Neural cell (in vitro differentiated cells): ENCODE results near the gene PTPRN2. TPM values are rescaled to one million over a fixed set of nuclear protein-coding genes. Genes with fewer than 3 reads are reported as not detected.

Source experiments
- H2AFZ ChIP-seq: fragments of 200-600, 300-800 bp; sonication (generic), shearing (Covaris generic); 2 replicates; pipeline ENCODE4 v1.6.0; 2014; ENCODE audit warnings: low read depth, mild to moderate bottlenecking, antibody characterized with exemption, low read length, moderate library complexity
- H3F3A ChIP-seq: fragments of 200-600 bp; shearing (Covaris generic); 2 replicates; pipeline ENCODE4 v1.6.1; 2016; ENCODE audit warnings: mild to moderate bottlenecking, moderate library complexity, mixed read lengths, antibody characterized with exemption, low read length; ENCODE audit not compliant: insufficient read depth, poor library complexity, severe bottlenecking
- H3K27ac ChIP-seq: fragments of 200-600, 300-800 bp; sonication (generic), shearing (Covaris generic); 2 replicates; pipeline ENCODE4 v1.5.1; 2014; ENCODE audit warnings: mild to moderate bottlenecking, low read length, moderate library complexity
- H3K27me3 ChIP-seq: fragments of 300-800, 200-600 bp; sonication (generic), shearing (Covaris generic); 2 replicates; pipeline ENCODE4 v1.6.0; 2014; ENCODE audit warnings: mild to moderate bottlenecking, low read depth, low read length, moderate library complexity; ENCODE audit not compliant: insufficient read depth
- H3K36me3 ChIP-seq: fragments of 300-800, 200-600 bp; sonication (generic), shearing (Covaris generic); 2 replicates; pipeline ENCODE4 v1.5.1; 2014; ENCODE audit warnings: mild to moderate bottlenecking, antibody characterized with exemption, low read length, moderate library complexity; ENCODE audit not compliant: insufficient read depth
- H3K4me2 ChIP-seq: fragments of 300-800, 200-600 bp; sonication (generic), shearing (Covaris generic); 2 replicates; pipeline ENCODE4 v1.6.0; 2014; ENCODE audit warnings: mild to moderate bottlenecking, low read length
- H3K4me3 ChIP-seq: fragments of 300-800, 200-600 bp; sonication (generic), shearing (Covaris generic); 2 replicates; pipeline ENCODE4 v1.5.1; 2014; ENCODE audit warnings: mild to moderate bottlenecking, low read length, moderate library complexity
- H3K79me2 ChIP-seq: fragments of 200-600 bp; shearing (Covaris generic); replicated peaks from 2 replicates; pipeline ENCODE4 v1.6.0; 2014; ENCODE audit warnings: mild to moderate bottlenecking, low read length, moderate library complexity; ENCODE audit not compliant: insufficient read depth
- H3K9ac ChIP-seq: fragments of 300-800, 200-600 bp; sonication (generic), shearing (Covaris generic); 2 replicates; pipeline ENCODE4 v1.6.1; 2016; ENCODE audit warnings: mild to moderate bottlenecking, low read length, mixed read lengths
- H3K9me2 ChIP-seq: fragments of 200-600 bp; shearing (Covaris generic); 2 replicates; pipeline ENCODE4 v1.6.1; 2016; ENCODE audit warnings: mild to moderate bottlenecking, low read length, mixed read lengths; ENCODE audit not compliant: insufficient read depth
- H3K9me3 ChIP-seq: fragments of 200-600, 300-800 bp; sonication (generic), shearing (Covaris generic); 2 replicates; pipeline ENCODE4 v1.6.1; 2016; ENCODE audit warnings: mild to moderate bottlenecking, mixed run types, low read length, moderate library complexity, mixed read lengths
- H4K20me1 ChIP-seq: fragments of 200-600 bp; shearing (Covaris generic); 2 replicates; pipeline ENCODE4 v1.6.1; 2016; ENCODE audit warnings: mild to moderate bottlenecking, mixed run types; ENCODE audit not compliant: insufficient read depth
- EP300 ChIP-seq: fragments of 450-650 bp; conservative IDR thresholded peaks from 2 replicates; pipeline ENCODE4 v1.6.1; 2014; ENCODE audit warnings: antibody characterized with exemption, mild to moderate bottlenecking, moderate library complexity; ENCODE audit not compliant: poor library complexity, severe bottlenecking
- EZH2 ChIP-seq: fragments of 200-600, 300-800 bp; shearing (Covaris generic), sonication (generic); IDR thresholded peaks from 2 replicates; pipeline ENCODE4 v1.6.1; 2014; ENCODE audit warnings: antibody characterized with exemption, low read length, borderline replicate concordance, mild to moderate bottlenecking; ENCODE audit not compliant: insufficient read depth, poor library complexity, severe bottlenecking
- MXI1 ChIP-seq: fragments of 450-650 bp; conservative IDR thresholded peaks from 2 replicates; pipeline ENCODE4 v1.6.1; 2014; ENCODE audit warnings: antibody characterized with exemption, mild to moderate bottlenecking; ENCODE audit not compliant: poor library complexity, severe bottlenecking
- POLR2AphosphoS5 ChIP-seq: IDR thresholded peaks from 2 replicates; pipeline ENCODE4 v1.6.1; 2012
- RAD21 ChIP-seq: fragments of 450-650 bp; conservative IDR thresholded peaks from 2 replicates; pipeline ENCODE4 v1.6.1; 2014; ENCODE audit warnings: antibody characterized with exemption, mild to moderate bottlenecking, moderate library complexity
- REST ChIP-seq: IDR thresholded peaks from 2 replicates; pipeline ENCODE4 v1.6.1; 2012; ENCODE audit warnings: borderline replicate concordance
- SMC3 ChIP-seq: fragments of 450-650 bp; conservative IDR thresholded peaks from 2 replicates; pipeline ENCODE4 v1.6.1; 2014; ENCODE audit warnings: antibody characterized with exemption, mild to moderate bottlenecking, moderate library complexity; ENCODE audit not compliant: poor library complexity
- TAF1 ChIP-seq: IDR thresholded peaks from 2 replicates; pipeline ENCODE4 v1.6.1; 2012; ENCODE audit warnings: low read depth
- polyA plus RNA-seq: library from polyadenylated mRNA; depleted of rRNA; stranded (reverse); fragments of >200 nt; gene quantifications from 2 replicates; pipeline ENCODE4 v1.2.3, GENCODE V29; 2014
- TF ChIP-seq, protein P1 (sequence below): fragments of 450-650 bp; IDR thresholded peaks from 2 replicates; pipeline ENCODE4 v1.5.1; 2014; ENCODE audit warnings: antibody characterized with exemption, mild to moderate bottlenecking, moderate library complexity; ENCODE audit not compliant: poor library complexity, severe bottlenecking

PTPRN2 gene
- polyA plus RNA-seq, 1 donor from 2014 or later: 31.0 TPM

DNA sequence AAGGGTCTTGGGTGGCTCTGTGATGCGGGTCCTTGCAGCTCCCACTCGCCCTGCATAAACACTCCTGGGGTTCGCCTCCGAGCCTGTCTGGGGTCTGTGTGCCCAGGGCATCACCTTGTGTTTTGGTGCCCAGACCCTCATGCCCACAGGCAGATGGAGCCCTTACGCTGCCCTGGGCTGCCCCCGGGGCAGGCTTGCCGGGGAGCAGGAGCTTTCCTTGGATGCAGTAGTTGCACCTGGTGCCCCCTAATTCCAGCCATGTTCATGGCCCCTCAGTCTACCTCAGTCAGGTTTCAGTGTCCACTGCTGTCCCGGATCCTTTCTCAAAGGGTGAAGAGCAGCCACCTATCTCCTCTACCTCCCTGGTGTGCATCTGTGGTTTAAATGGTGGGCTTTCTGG is 396.0 kb downstream of the PTPRN2 start:
- H3K27ac ChIP-seq: no peak overlapping the region
- H3K79me2 ChIP-seq: no peaks in the 10 kb centered on the region
- H3K4me2 ChIP-seq: no peak overlapping the region
- H3K9me2 ChIP-seq: no peaks in the 10 kb centered on the region
- H3F3A ChIP-seq: no peaks in the 10 kb centered on the region
- H4K20me1 ChIP-seq: no peaks in the 10 kb centered on the region
- H2AFZ ChIP-seq: no peak overlapping the region
- H3K4me3 ChIP-seq: no peak overlapping the region
- TF ChIP-seq SMC3: no peak
- no peak for TF ChIP-seq RAD21
- no peak for TF ChIP-seq MXI1
- TF ChIP-seq TAF1: no peak
- no peak for TF ChIP-seq POLR2AphosphoS5
- no peak for TF ChIP-seq REST
- TF ChIP-seq EP300: no peak
- TF ChIP-seq EZH2: no peak
- TF ChIP-seq, protein P1, sequence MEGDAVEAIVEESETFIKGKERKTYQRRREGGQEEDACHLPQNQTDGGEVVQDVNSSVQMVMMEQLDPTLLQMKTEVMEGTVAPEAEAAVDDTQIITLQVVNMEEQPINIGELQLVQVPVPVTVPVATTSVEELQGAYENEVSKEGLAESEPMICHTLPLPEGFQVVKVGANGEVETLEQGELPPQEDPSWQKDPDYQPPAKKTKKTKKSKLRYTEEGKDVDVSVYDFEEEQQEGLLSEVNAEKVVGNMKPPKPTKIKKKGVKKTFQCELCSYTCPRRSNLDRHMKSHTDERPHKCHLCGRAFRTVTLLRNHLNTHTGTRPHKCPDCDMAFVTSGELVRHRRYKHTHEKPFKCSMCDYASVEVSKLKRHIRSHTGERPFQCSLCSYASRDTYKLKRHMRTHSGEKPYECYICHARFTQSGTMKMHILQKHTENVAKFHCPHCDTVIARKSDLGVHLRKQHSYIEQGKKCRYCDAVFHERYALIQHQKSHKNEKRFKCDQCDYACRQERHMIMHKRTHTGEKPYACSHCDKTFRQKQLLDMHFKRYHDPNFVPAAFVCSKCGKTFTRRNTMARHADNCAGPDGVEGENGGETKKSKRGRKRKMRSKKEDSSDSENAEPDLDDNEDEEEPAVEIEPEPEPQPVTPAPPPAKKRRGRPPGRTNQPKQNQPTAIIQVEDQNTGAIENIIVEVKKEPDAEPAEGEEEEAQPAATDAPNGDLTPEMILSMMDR: no peak
- no peak overlapping the region for H3K9ac ChIP-seq
- peaks cover 14% of the 10 kb centered on the region for H3K9me3 ChIP-seq
- no peaks in the 10 kb centered on the region for H3K27me3 ChIP-seq
- H3K36me3 ChIP-seq: no peaks in the 10 kb centered on the region

DNA sequence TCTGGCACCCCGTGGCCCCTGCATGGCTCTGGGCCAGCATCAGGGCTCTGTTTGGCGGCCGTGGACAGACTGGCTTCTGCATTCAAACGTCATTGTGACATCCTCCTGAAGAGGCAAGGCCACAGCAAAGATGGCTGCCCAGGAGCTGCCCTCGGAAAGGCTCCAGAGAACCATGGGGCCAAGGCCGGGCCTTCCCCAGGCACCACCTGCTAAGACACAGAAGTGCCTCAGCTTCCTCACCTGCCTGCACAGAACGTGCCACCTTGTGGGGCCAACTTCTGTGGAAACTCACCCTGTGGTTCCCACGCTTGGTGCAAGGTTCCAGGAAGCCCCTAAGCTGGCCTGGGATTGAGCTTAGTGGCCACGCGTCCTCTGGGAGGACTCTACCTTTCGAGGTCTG is 396.9 kb downstream of the PTPRN2 start:
- peaks cover 10% of the 10 kb centered on the region for H3K9me3 ChIP-seq
- H4K20me1 ChIP-seq: no peaks in the 10 kb centered on the region
- H3K27me3 ChIP-seq: no peaks in the 10 kb centered on the region
- no peaks in the 10 kb centered on the region for H3K79me2 ChIP-seq
- no peak overlapping the region for H3K4me3 ChIP-seq
- H3K9me2 ChIP-seq: no peaks in the 10 kb centered on the region
- TF ChIP-seq RAD21: no peak
- no peak for TF ChIP-seq TAF1
- no peak for TF ChIP-seq EZH2
- no peak for TF ChIP-seq EP300
- no peak for TF ChIP-seq SMC3
- no peak for TF ChIP-seq REST
- TF ChIP-seq, protein P1: no peak
- no peak for TF ChIP-seq MXI1
- TF ChIP-seq POLR2AphosphoS5: no peak
- no peaks in the 10 kb centered on the region for H3F3A ChIP-seq
- no peak overlapping the region for H3K27ac ChIP-seq
- H3K4me2 ChIP-seq: no peak overlapping the region
- no peaks in the 10 kb centered on the region for H3K36me3 ChIP-seq
- no peak overlapping the region for H3K9ac ChIP-seq
- H2AFZ ChIP-seq: no peak overlapping the region
